Mesenchymal stem cell (in vitro differentiated cells and primary cell): ENCODE data around the gene ALDH1L1.

ENCODE experiments used
- DNase-seq: peaks from one replicate; pipeline ENCODE4 v3.0.0-alpha.2; 2013
- H2AFZ ChIP-seq: one replicate; pipeline ENCODE4 v1.6.1; 2013; ENCODE audit warnings: low read depth, mild to moderate bottlenecking, control low read depth, inconsistent platforms, low read length, moderate library complexity
- H2AK5ac ChIP-seq: 2 replicates; pipeline ENCODE4 v1.6.1; 2013; ENCODE audit warnings: low read length, moderate library complexity, mild to moderate bottlenecking, inconsistent platforms; ENCODE audit not compliant: severe bottlenecking
- H2BK120ac ChIP-seq: one replicate; pipeline ENCODE4 v1.6.1; 2013; ENCODE audit warnings: low read depth, mild to moderate bottlenecking, inconsistent platforms, low read length, moderate library complexity
- H2BK12ac ChIP-seq, 2 experiments: one replicate each; pipeline ENCODE4 v1.6.1; 2013; ENCODE audit warnings: inconsistent platforms in 2 of 2, low read length in 2 of 2, mild to moderate bottlenecking in 2 of 2, moderate library complexity in 2 of 2, control low read depth in 1 of 2
- H2BK15ac ChIP-seq: one replicate; pipeline ENCODE4 v1.6.1; 2013; ENCODE audit warnings: mild to moderate bottlenecking, low read depth, inconsistent platforms; ENCODE audit not compliant: poor library complexity, severe bottlenecking
- H2BK5ac ChIP-seq: 2 replicates; pipeline ENCODE4 v1.6.1; 2013; ENCODE audit warnings: low read depth, mild to moderate bottlenecking, low read length, control low read depth, inconsistent platforms; ENCODE audit not compliant: poor library complexity, severe bottlenecking
- H3K14ac ChIP-seq, 2 experiments: one replicate each; pipeline ENCODE4 v1.6.1; 2013; ENCODE audit warnings: inconsistent platforms in 2 of 2, low read length in 2 of 2, control low read depth in 1 of 2, mild to moderate bottlenecking in 1 of 2, moderate library complexity in 1 of 2
- H3K18ac ChIP-seq, 2 experiments: one replicate each; pipeline ENCODE4 v1.6.1; 2013; ENCODE audit warnings: inconsistent platforms in 2 of 2, low read length in 2 of 2, control low read depth in 1 of 2, low read depth in 1 of 2, mild to moderate bottlenecking in 1 of 2
- H3K23ac ChIP-seq, 2 experiments: one replicate each; pipeline ENCODE4 v1.6.1; 2013; ENCODE audit warnings: inconsistent platforms in 2 of 2, low read length in 2 of 2, mild to moderate bottlenecking in 2 of 2, moderate library complexity in 2 of 2, control low read depth in 1 of 2
- H3K27ac ChIP-seq: 2 replicates; pipeline ENCODE4 v1.5.1; 2013; ENCODE audit warnings: mild to moderate bottlenecking, moderate library complexity, low read length, control low read depth, inconsistent platforms; ENCODE audit not compliant: poor library complexity, severe bottlenecking
- H3K27me3 ChIP-seq, 2 experiments: 2 replicates each; pipeline versions ENCODE4 v1.6.1 to v1.7.0; 2013; ENCODE audit warnings: low read length in 2 of 2, mild to moderate bottlenecking in 2 of 2, moderate library complexity in 2 of 2, control low read depth in 1 of 2, inconsistent platforms in 1 of 2; ENCODE audit not compliant: control insufficient read depth in 1 of 2, insufficient read depth in 1 of 2
- H3K36me3 ChIP-seq, 2 experiments: 2 replicates each; pipeline versions ENCODE4 v1.6.1 to v1.7.0; 2013; ENCODE audit warnings: low read length in 2 of 2, control low read depth in 1 of 2, inconsistent platforms in 1 of 2, low read depth in 1 of 2, mild to moderate bottlenecking in 1 of 2; ENCODE audit not compliant: insufficient read depth in 2 of 2, control insufficient read depth in 1 of 2
- H3K4ac ChIP-seq, 2 experiments: one replicate each; pipeline ENCODE4 v1.6.1; 2013; ENCODE audit warnings: inconsistent platforms in 2 of 2, low read length in 2 of 2, mild to moderate bottlenecking in 2 of 2, moderate library complexity in 2 of 2, control low read depth in 1 of 2, low read depth in 1 of 2
- H3K4me1 ChIP-seq: 2 replicates; pipeline ENCODE4 v1.6.1; 2013; ENCODE audit warnings: low read depth, low read length, control low read depth; ENCODE audit not compliant: control insufficient read depth, insufficient read depth
- H3K4me2 ChIP-seq: 2 replicates; pipeline ENCODE4 v1.6.1; 2013; ENCODE audit warnings: low read length, mild to moderate bottlenecking, inconsistent platforms; ENCODE audit not compliant: poor library complexity, severe bottlenecking
- H3K4me3 ChIP-seq, 2 experiments: 2 replicates each; pipeline versions ENCODE4 v1.5.1 to v1.7.0; 2013; ENCODE audit warnings: low read length in 2 of 2, mild to moderate bottlenecking in 2 of 2, control low read depth in 1 of 2, low read depth in 1 of 2; ENCODE audit not compliant: insufficient read depth in 1 of 2
- H3K79me1 ChIP-seq: replicated peaks from 2 replicates; pipeline ENCODE4 v1.6.1; 2013; ENCODE audit warnings: mild to moderate bottlenecking, control low read depth, low read length, inconsistent platforms; ENCODE audit not compliant: poor library complexity, severe bottlenecking
- H3K9ac ChIP-seq: 2 replicates; pipeline ENCODE4 v1.7.0; 2013; ENCODE audit warnings: mild to moderate bottlenecking, low read length, moderate library complexity
- H3K9me3 ChIP-seq: 2 replicates; pipeline ENCODE4 v1.7.0; 2013; ENCODE audit warnings: mild to moderate bottlenecking, low read length; ENCODE audit not compliant: control insufficient read depth
- H4K8ac ChIP-seq: one replicate; pipeline ENCODE4 v1.6.1; 2013; ENCODE audit warnings: inconsistent platforms, mild to moderate bottlenecking, low read length, moderate library complexity
- H4K91ac ChIP-seq: one replicate; pipeline ENCODE4 v1.6.1; 2013; ENCODE audit warnings: mild to moderate bottlenecking, low read length, inconsistent platforms
- WGBS: methylation state at CpG from one replicate; pipeline ENCODE4 v1.1.7; 2013; ENCODE audit warnings: mixed read lengths; 5-methylcytosine and 5-hydroxymethylcytosine counted together

The ALDH1L1 gene

GRCh38 chr3:126113238-126113555 lies 67.2 kb downstream of the ALDH1L1 start:
- Histone ChIP-seq H3K27ac (no peak overlapping the region), H2BK120ac (no peak overlapping the region), H3K4me2 (no peak overlapping the region), H3K18ac (no peak overlapping the region), H3K27me3 (peaks cover 0 to 18% of the 10 kb centered on the region in 2 experiments), H3K9me3 (no peaks in the 10 kb centered on the region), H4K91ac (no peak overlapping the region), H2AK5ac (no peak overlapping the region), H2AFZ (no peak overlapping the region), H3K79me1 (no peaks in the 10 kb centered on the region), H3K23ac (no peak overlapping the region), H3K9ac (no peak overlapping the region), H3K4ac (no peak overlapping the region), H2BK5ac (no peak overlapping the region), H2BK15ac (no peak overlapping the region), H2BK12ac (no peak overlapping the region), H3K36me3 (no peaks in the 10 kb centered on the region), H3K4me1 (no peaks in the 10 kb centered on the region), H3K14ac (no peak overlapping the region), H3K4me3 (no peak overlapping the region), H4K8ac (no peak overlapping the region)
- no peak for DNase-seq
- WGBS: 93% methylated on average over 6 of the region's 6 CpGs

GRCh38 chr3:126112531-126113237 lies 67.7 kb downstream of the ALDH1L1 start:
- no peak for DNase-seq
- Histone ChIP-seq H3K9me3 (no peaks in the 10 kb centered on the region), H3K18ac (no peak overlapping the region), H2AFZ (no peak overlapping the region), H3K36me3 (no peaks in the 10 kb centered on the region), H3K79me1 (no peaks in the 10 kb centered on the region), H3K4ac (no peak overlapping the region), H2AK5ac (no peak overlapping the region), H3K9ac (no peak overlapping the region), H3K23ac (no peak overlapping the region), H3K4me1 (no peaks in the 10 kb centered on the region), H2BK120ac (no peak overlapping the region), H4K8ac (no peak overlapping the region), H4K91ac (no peak overlapping the region), H3K4me3 (no peak overlapping the region), H2BK12ac (no peak overlapping the region), H3K4me2 (no peak overlapping the region), H3K27ac (no peak overlapping the region), H2BK5ac (no peak overlapping the region), H2BK15ac (no peak overlapping the region), H3K14ac (no peak overlapping the region), H3K27me3 (peaks cover 0 to 15% of the 10 kb centered on the region in 2 experiments)
- 95% methylated on average over 11 of the region's 13 CpGs for WGBS

- H4K8ac ChIP-seq: no peak overlapping the region
- 83% methylated on average over 18 of the region's 18 CpGs for WGBS
Measured at GRCh38 chr3:126111566-126112475, 68.6 kb downstream of the ALDH1L1 start.

GRCh38 chr3:126111126-126111551 lies 69.2 kb downstream of the ALDH1L1 start:
- Histone ChIP-seq H3K4me3 (no peak overlapping the region), H2BK120ac (no peak overlapping the region), H2BK15ac (no peak overlapping the region), H3K18ac (no peak overlapping the region), H3K9ac (no peak overlapping the region), H3K27ac (no peak overlapping the region), H3K27me3 (peaks cover 0 to 9% of the 10 kb centered on the region in 2 experiments), H3K4me2 (no peak overlapping the region), H3K4me1 (no peaks in the 10 kb centered on the region), H4K91ac (no peak overlapping the region), H3K14ac (peak overlapping the region in 1 of 2 experiments; percentile 36), H3K36me3 (no peaks in the 10 kb centered on the region), H3K4ac (no peak overlapping the region), H3K79me1 (no peaks in the 10 kb centered on the region), H3K9me3 (no peaks in the 10 kb centered on the region), H2AFZ (no peak overlapping the region), H2BK5ac (no peak overlapping the region), H2BK12ac (no peak overlapping the region), H3K23ac (no peak overlapping the region), H4K8ac (no peak overlapping the region), H2AK5ac (no peak overlapping the region)
- WGBS: 88% methylated on average over 10 of the region's 10 CpGs
- no peak for DNase-seq

More at GRCh38 chr3:126111566-126112475, 68.6 kb downstream of the ALDH1L1 start:
- no peak for DNase-seq
- peaks cover 0 to 12% of the 10 kb centered on the region in 2 experiments for H3K27me3 ChIP-seq
- H3K36me3 ChIP-seq: no peaks in the 10 kb centered on the region
- no peak overlapping the region for H2AFZ ChIP-seq
- H3K4ac ChIP-seq: no peak overlapping the region
- H2BK12ac ChIP-seq: no peak overlapping the region
- H3K18ac ChIP-seq: no peak overlapping the region
- H3K4me2 ChIP-seq: no peak overlapping the region
- H3K14ac ChIP-seq: no peak overlapping the region
- no peak overlapping the region for H2BK15ac ChIP-seq
- H4K91ac ChIP-seq: no peak overlapping the region
- no peak overlapping the region for H2BK120ac ChIP-seq
- no peak overlapping the region for H3K4me3 ChIP-seq
- H2BK5ac ChIP-seq: no peak overlapping the region
- H3K9ac ChIP-seq: no peak overlapping the region
- no peaks in the 10 kb centered on the region for H3K4me1 ChIP-seq
- no peaks in the 10 kb centered on the region for H3K9me3 ChIP-seq
- H2AK5ac ChIP-seq: no peak overlapping the region
- H3K79me1 ChIP-seq: no peaks in the 10 kb centered on the region
- no peak overlapping the region for H3K23ac ChIP-seq
- no peak overlapping the region for H3K27ac ChIP-seq
